ENCODE data around the gene CFD. TPM values are rescaled to one million over a fixed set of nuclear protein-coding genes. Genes with fewer than 3 reads are reported as not detected.

Gene CFD
- total and polyA plus RNA-seq, 2 experiments from 2014 or later, result 0.90 to 4.7 TPM

DNA sequence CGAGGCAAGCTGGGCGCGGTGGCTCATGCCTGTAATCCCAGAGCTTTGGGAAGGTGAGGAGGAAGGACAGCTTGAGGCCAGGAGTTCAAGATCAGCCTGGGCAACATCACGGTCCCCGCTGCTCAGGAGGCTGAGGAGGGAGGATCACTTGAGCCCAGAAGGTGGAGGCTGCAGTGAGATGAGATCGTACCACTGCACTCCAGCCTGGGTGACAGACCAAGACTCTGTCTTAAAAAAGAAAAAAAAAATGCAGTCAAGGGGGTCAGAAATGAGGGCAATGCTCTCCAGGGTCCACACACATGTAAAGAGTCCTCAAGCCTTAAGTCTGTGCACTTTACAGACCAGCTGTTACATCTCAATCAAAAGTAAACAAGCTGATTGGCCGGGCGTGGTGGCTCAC, 45.1 kb downstream of the CFD start:
- DNase-seq (ENCODE audit: low spot score) (no peak), ATAC-seq (no peak)
- peaks cover 44% of the 10 kb centered on the region for H3K79me2 ChIP-seq (replicated peaks; ENCODE audit: insufficient read depth)
- no peaks in the 10 kb centered on the region for H3K27me3 ChIP-seq (ENCODE audit: insufficient read depth)
- no peaks in the 10 kb centered on the region for H3K9me2 ChIP-seq (ENCODE audit: insufficient read depth)
- Mint-ChIP-seq H3K4me1 (peaks cover 5% of the 10 kb centered on the region), H3K27me3 (ENCODE audit: insufficient read depth, low read depth, poor library complexity) (peaks cover 7% of the 10 kb centered on the region), H3K36me3 (ENCODE audit: low read depth) (peaks cover 7% of the 10 kb centered on the region; the same call in 2 of the 3 replicates), H3K4me3 (no peak overlapping the region), H3K9me3 (no peaks in the 10 kb centered on the region), H3K27ac (no peak overlapping the region)
- H4K20me1 ChIP-seq (replicated peaks; ENCODE audit: insufficient read depth), result peaks cover 35% of the 10 kb centered on the region
- no peak overlapping the region for H3K4me2 ChIP-seq
- H3K4me1 ChIP-seq (ENCODE audit: insufficient read depth), result peaks cover 8% of the 10 kb centered on the region; the same call in 1 of the 2 replicates
- H3K4me3 ChIP-seq, result no peak overlapping the region
- TF ChIP-seq ZNF331 (CRISPR knock-in tag; IDR thresholded peaks at IDR 0.05; ENCODE audit: low read depth), result no peak
- TF ChIP-seq JUNB (IDR thresholded peaks at IDR 0.05; ENCODE audit: unreplicated experiment), result no peak
- no peak for TF ChIP-seq EZH2phosphoT487 (IDR thresholded peaks at IDR 0.05; ENCODE audit: unreplicated experiment)
- no peak overlapping the region for H3K27ac ChIP-seq (ENCODE audit: low read depth)
- H3F3A ChIP-seq (replicated peaks; ENCODE audit: low read depth), result peaks cover 10% of the 10 kb centered on the region; the same call in 1 of the 2 replicates
- no peak overlapping the region for H2AFZ ChIP-seq
- no peaks in the 10 kb centered on the region for H3K36me3 ChIP-seq (ENCODE audit: insufficient read depth)

GRCh38 chr19:906480-906879, 47.0 kb downstream of the CFD start:
- H3K9me3 Mint-ChIP-seq, result no peaks in the 10 kb centered on the region
- peaks cover 5% of the 10 kb centered on the region; the same call in 1 of the 2 replicates for H3K4me1 ChIP-seq (ENCODE audit: insufficient read depth)
- H2AFZ ChIP-seq, result no peak overlapping the region
- H3K27ac Mint-ChIP-seq, result no peak overlapping the region
- peaks cover 10% of the 10 kb centered on the region for H3K27me3 Mint-ChIP-seq (ENCODE audit: insufficient read depth, low read depth, poor library complexity)
- H3K4me2 ChIP-seq, result no peak overlapping the region
- H3K4me1 Mint-ChIP-seq, result peaks cover 2% of the 10 kb centered on the region; the same call in 2 of the 3 replicates
- H3K4me3 Mint-ChIP-seq, result no peak overlapping the region
- DNase-seq (ENCODE audit: low spot score), result no peak
- H3K4me3 ChIP-seq, result no peak overlapping the region
- H4K20me1 ChIP-seq (replicated peaks; ENCODE audit: insufficient read depth), result peaks cover 46% of the 10 kb centered on the region
- no peaks in the 10 kb centered on the region for H3K9me2 ChIP-seq (ENCODE audit: insufficient read depth)
- no peaks in the 10 kb centered on the region for H3K36me3 ChIP-seq (ENCODE audit: insufficient read depth)
- peaks cover 14% of the 10 kb centered on the region; the same call in 1 of the 2 replicates for H3F3A ChIP-seq (replicated peaks; ENCODE audit: low read depth)
- peaks cover 12% of the 10 kb centered on the region; the same call in 2 of the 3 replicates for H3K36me3 Mint-ChIP-seq (ENCODE audit: low read depth)
- H3K27me3 ChIP-seq (ENCODE audit: insufficient read depth), result no peaks in the 10 kb centered on the region
- H3K79me2 ChIP-seq (replicated peaks; ENCODE audit: insufficient read depth), result peaks cover 63% of the 10 kb centered on the region
- H3K27ac ChIP-seq (ENCODE audit: low read depth), result no peak overlapping the region
- no peak for ATAC-seq
- TF ChIP-seq CREB1 (CRISPR knock-in tag; IDR thresholded peaks at IDR 0.05; ENCODE audit: low read depth), result no peak
- no peak for TF ChIP-seq STAT1 (IDR thresholded peaks at IDR 0.05; ENCODE audit: unreplicated experiment)
- TF ChIP-seq ZNF462 (CRISPR knock-in tag; IDR thresholded peaks at IDR 0.05), result no peak
- TF ChIP-seq ZNF331 (CRISPR knock-in tag; IDR thresholded peaks at IDR 0.05; ENCODE audit: low read depth), result no peak
- no peak for TF ChIP-seq EZH2phosphoT487 (IDR thresholded peaks at IDR 0.05; ENCODE audit: unreplicated experiment)
- TF ChIP-seq, protein P1, sequence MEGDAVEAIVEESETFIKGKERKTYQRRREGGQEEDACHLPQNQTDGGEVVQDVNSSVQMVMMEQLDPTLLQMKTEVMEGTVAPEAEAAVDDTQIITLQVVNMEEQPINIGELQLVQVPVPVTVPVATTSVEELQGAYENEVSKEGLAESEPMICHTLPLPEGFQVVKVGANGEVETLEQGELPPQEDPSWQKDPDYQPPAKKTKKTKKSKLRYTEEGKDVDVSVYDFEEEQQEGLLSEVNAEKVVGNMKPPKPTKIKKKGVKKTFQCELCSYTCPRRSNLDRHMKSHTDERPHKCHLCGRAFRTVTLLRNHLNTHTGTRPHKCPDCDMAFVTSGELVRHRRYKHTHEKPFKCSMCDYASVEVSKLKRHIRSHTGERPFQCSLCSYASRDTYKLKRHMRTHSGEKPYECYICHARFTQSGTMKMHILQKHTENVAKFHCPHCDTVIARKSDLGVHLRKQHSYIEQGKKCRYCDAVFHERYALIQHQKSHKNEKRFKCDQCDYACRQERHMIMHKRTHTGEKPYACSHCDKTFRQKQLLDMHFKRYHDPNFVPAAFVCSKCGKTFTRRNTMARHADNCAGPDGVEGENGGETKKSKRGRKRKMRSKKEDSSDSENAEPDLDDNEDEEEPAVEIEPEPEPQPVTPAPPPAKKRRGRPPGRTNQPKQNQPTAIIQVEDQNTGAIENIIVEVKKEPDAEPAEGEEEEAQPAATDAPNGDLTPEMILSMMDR (conservative IDR thresholded peaks at IDR 0.05; ENCODE audit: low read depth in 2 of 2), result no peak
- TF ChIP-seq EZH2 (IDR thresholded peaks at IDR 0.05; ENCODE audit: low read depth, unreplicated experiment), result no peak
- TF ChIP-seq JUNB (IDR thresholded peaks at IDR 0.05; ENCODE audit: unreplicated experiment), result no peak
- no peak for TF ChIP-seq NANOG (IDR thresholded peaks at IDR 0.05; ENCODE audit: borderline replicate concordance)
- no peak for TF ChIP-seq POLR2AphosphoS5 (IDR thresholded peaks at IDR 0.05; ENCODE audit: low read depth)

Measured in GM23338 (cell line).